ENCODE measurements around the gene DNASE1. TPM values are rescaled to one million over a fixed set of nuclear protein-coding genes. Genes with fewer than 3 reads are reported as not detected.
A peak's percentile ranks its signal among the peaks of the same experiment; 100 is the strongest.

The DNASE1 gene
- total RNA-seq, 1 donor from 2014 or later, result 16.2 TPM

- peaks cover 23% of the 10 kb centered on the region for H3K36me3 ChIP-seq (ENCODE audit: insufficient read depth, low read length)
- no peaks in the 10 kb centered on the region for H3K79me2 ChIP-seq (ENCODE audit: insufficient read depth, low read length)
- H3K4me1 ChIP-seq (ENCODE audit: insufficient read depth, low read length), result no peaks in the 10 kb centered on the region
- H2AFZ ChIP-seq (ENCODE audit: low read depth, low read length), result no peak overlapping the region
- H3K27me3 Mint-ChIP-seq (ENCODE audit: low read depth, unreplicated experiment), result no peaks in the 10 kb centered on the region
- no peak overlapping the region for H3K4me3 ChIP-seq (ENCODE audit: insufficient read depth, low read depth, low read length)
- H3K36me3 Mint-ChIP-seq (ENCODE audit: low read depth, unreplicated experiment), result peaks cover 27% of the 10 kb centered on the region
- H3K4me3 Mint-ChIP-seq (ENCODE audit: unreplicated experiment), result no peak overlapping the region
- TF ChIP-seq EZH2 (IDR thresholded peaks at IDR 0.05; ENCODE audit: insufficient read depth, low read length) (no peak), CTCF (IDR thresholded peaks at IDR 0.05; ENCODE audit: insufficient read depth, low read depth, low read length) (no peak)
- no peak overlapping the region for H3K9ac ChIP-seq (ENCODE audit: low read length)
- no peaks in the 10 kb centered on the region for H4K20me1 ChIP-seq (ENCODE audit: insufficient read depth, low read length)
- H3K27ac ChIP-seq (ENCODE audit: low read depth, low read length), result no peak overlapping the region
- no peak overlapping the region for H3K4me2 ChIP-seq (ENCODE audit: low read length)
- H3K27ac Mint-ChIP-seq (ENCODE audit: unreplicated experiment), result peak overlapping the region; percentile 89
- no peaks in the 10 kb centered on the region for H3K27me3 ChIP-seq (ENCODE audit: insufficient read depth, low read length)
- H3K4me1 Mint-ChIP-seq (ENCODE audit: low read depth, unreplicated experiment), result peaks cover 10% of the 10 kb centered on the region
- DNase-seq (ENCODE audit: low read depth), result peak; percentile 14
- no peaks in the 10 kb centered on the region for H3K9me3 Mint-ChIP-seq (ENCODE audit: unreplicated experiment)
- no peak for FAIRE-seq
- H3K9me3 ChIP-seq (ENCODE audit: insufficient read depth, low read depth, low read length), result no peaks in the 10 kb centered on the region
These were observed 4.8 kb downstream of the DNASE1 start for GRCh38 chr16:3659251-3659650.

GRCh38 chr16:3661311-3661710 lies 6.8 kb downstream of the DNASE1 start:
- Histone ChIP-seq H3K27ac (ENCODE audit: low read depth, low read length) (no peak overlapping the region), H3K79me2 (ENCODE audit: insufficient read depth, low read length) (no peaks in the 10 kb centered on the region), H3K4me1 (ENCODE audit: insufficient read depth, low read length) (no peaks in the 10 kb centered on the region), H3K4me3 (ENCODE audit: insufficient read depth, low read depth, low read length) (no peak overlapping the region), H3K36me3 (ENCODE audit: insufficient read depth, low read length) (peaks cover 22% of the 10 kb centered on the region), H3K9ac (ENCODE audit: low read length) (no peak overlapping the region), H3K9me3 (ENCODE audit: insufficient read depth, low read depth, low read length) (no peaks in the 10 kb centered on the region), H3K4me2 (ENCODE audit: low read length) (no peak overlapping the region), H2AFZ (ENCODE audit: low read depth, low read length) (no peak overlapping the region), H4K20me1 (ENCODE audit: insufficient read depth, low read length) (no peaks in the 10 kb centered on the region), H3K27me3 (ENCODE audit: insufficient read depth, low read length) (no peaks in the 10 kb centered on the region)
- H3K4me1 Mint-ChIP-seq (ENCODE audit: low read depth, unreplicated experiment), result peaks cover 10% of the 10 kb centered on the region
- TF ChIP-seq EZH2 (IDR thresholded peaks at IDR 0.05; ENCODE audit: insufficient read depth, low read length) (no peak), CTCF (IDR thresholded peaks at IDR 0.05; ENCODE audit: insufficient read depth, low read depth, low read length) (no peak)
- H3K27ac Mint-ChIP-seq (ENCODE audit: unreplicated experiment), result no peak overlapping the region
- H3K9me3 Mint-ChIP-seq (ENCODE audit: unreplicated experiment), result no peaks in the 10 kb centered on the region
- no peaks in the 10 kb centered on the region for H3K27me3 Mint-ChIP-seq (ENCODE audit: low read depth, unreplicated experiment)
- FAIRE-seq (no peak), DNase-seq (ENCODE audit: low read depth) (no peak)
- no peak overlapping the region for H3K4me3 Mint-ChIP-seq (ENCODE audit: unreplicated experiment)
- H3K36me3 Mint-ChIP-seq (ENCODE audit: low read depth, unreplicated experiment), result peaks cover 36% of the 10 kb centered on the region

GRCh38 chr16:3661922-3662321 lies 7.4 kb downstream of the DNASE1 start:
- DNase-seq (ENCODE audit: low read depth) (no peak), FAIRE-seq (no peak)
- no peaks in the 10 kb centered on the region for H3K9me3 ChIP-seq (ENCODE audit: insufficient read depth, low read depth, low read length)
- no peaks in the 10 kb centered on the region for H3K79me2 ChIP-seq (ENCODE audit: insufficient read depth, low read length)
- TF ChIP-seq EZH2 (IDR thresholded peaks at IDR 0.05; ENCODE audit: insufficient read depth, low read length), result no peak
- TF ChIP-seq CTCF (IDR thresholded peaks at IDR 0.05; ENCODE audit: insufficient read depth, low read depth, low read length), result no peak
- H3K36me3 ChIP-seq (ENCODE audit: insufficient read depth, low read length), result peaks cover 20% of the 10 kb centered on the region
- H3K27ac Mint-ChIP-seq (ENCODE audit: unreplicated experiment), result no peak overlapping the region
- no peaks in the 10 kb centered on the region for H4K20me1 ChIP-seq (ENCODE audit: insufficient read depth, low read length)
- no peak overlapping the region for H3K4me2 ChIP-seq (ENCODE audit: low read length)
- no peaks in the 10 kb centered on the region for H3K9me3 Mint-ChIP-seq (ENCODE audit: unreplicated experiment)
- H3K27ac ChIP-seq (ENCODE audit: low read depth, low read length), result no peak overlapping the region
- H3K9ac ChIP-seq (ENCODE audit: low read length), result no peak overlapping the region
- no peak overlapping the region for H3K4me3 Mint-ChIP-seq (ENCODE audit: unreplicated experiment)
- no peaks in the 10 kb centered on the region for H3K27me3 ChIP-seq (ENCODE audit: insufficient read depth, low read length)
- H3K36me3 Mint-ChIP-seq (ENCODE audit: low read depth, unreplicated experiment), result peaks cover 34% of the 10 kb centered on the region
- no peak overlapping the region for H3K4me3 ChIP-seq (ENCODE audit: insufficient read depth, low read depth, low read length)
- no peak overlapping the region for H2AFZ ChIP-seq (ENCODE audit: low read depth, low read length)
- no peaks in the 10 kb centered on the region for H3K4me1 ChIP-seq (ENCODE audit: insufficient read depth, low read length)
- H3K27me3 Mint-ChIP-seq (ENCODE audit: low read depth, unreplicated experiment), result no peaks in the 10 kb centered on the region
- peaks cover 10% of the 10 kb centered on the region for H3K4me1 Mint-ChIP-seq (ENCODE audit: low read depth, unreplicated experiment)
